Glutamatergic neuron (in vitro differentiated cells): ENCODE measurements around the gene CYGB. TPM values are rescaled to one million over a fixed set of nuclear protein-coding genes. Genes with fewer than 3 reads are reported as not detected.
A peak's percentile ranks its signal among the peaks of the same experiment; 100 is the strongest.
"Not testable (repeated sequence)": the region's sequence is repeated elsewhere in the genome, so short reads cannot be mapped to it uniquely, and the experiment has no call there.

Experiments used
- DNase-seq: peaks from one replicate; pipeline ENCODE4 v3.0.0; 2022
- H3K27ac Mint-ChIP-seq: one replicate; pipeline ENCODE4 v1.8.0; 2020; ENCODE audit warnings: mild to moderate bottlenecking, mixed read lengths, inconsistent platforms; ENCODE audit not compliant: unreplicated experiment
- H3K27me3 Mint-ChIP-seq: one replicate; pipeline ENCODE4 v1.8.0; 2020; ENCODE audit warnings: mild to moderate bottlenecking, moderate library complexity, mixed read lengths, inconsistent platforms; ENCODE audit not compliant: unreplicated experiment
- H3K36me3 Mint-ChIP-seq: one replicate; pipeline ENCODE4 v1.8.0; 2020; ENCODE audit warnings: mild to moderate bottlenecking, mixed read lengths, inconsistent platforms; ENCODE audit not compliant: unreplicated experiment
- H3K4me1 Mint-ChIP-seq: one replicate; pipeline ENCODE4 v1.8.0; 2020; ENCODE audit warnings: mild to moderate bottlenecking, low read depth, mixed read lengths, inconsistent platforms; ENCODE audit not compliant: unreplicated experiment
- H3K4me3 Mint-ChIP-seq: one replicate; pipeline ENCODE4 v1.8.0; 2020; ENCODE audit warnings: mild to moderate bottlenecking, mixed read lengths, inconsistent platforms; ENCODE audit not compliant: unreplicated experiment
- H3K9me3 Mint-ChIP-seq: one replicate; pipeline ENCODE4 v1.8.0; 2020; ENCODE audit warnings: mild to moderate bottlenecking, moderate library complexity, mixed read lengths, inconsistent platforms; ENCODE audit not compliant: unreplicated experiment
- CTCF ChIP-seq: fragments of 200-600 bp; sonication (generic); IDR thresholded peaks from one replicate; pipeline ENCODE4 v1.5.0; 2021; ENCODE audit not compliant: partially characterized antibody, unreplicated experiment
- total RNA-seq: library from RNA; stranded (reverse); fragmentation: NEBNext Ultra II Directional; extraction: Animal tissue kit (Norgen Biotek cat#: 25700); gene quantifications from one replicate; pipeline ENCODE4 v1.2.1, GENCODE V29; 2021; ENCODE audit not compliant: unreplicated experiment

CYGB gene
- total RNA-seq, 1 donor from 2014 or later, result 20.4 TPM

- H3K4me3 Mint-ChIP-seq, result no peak overlapping the region
- no peak for TF ChIP-seq CTCF
- no peaks in the 10 kb centered on the region for H3K36me3 Mint-ChIP-seq
- peaks cover 3% of the 10 kb centered on the region for H3K9me3 Mint-ChIP-seq
- H3K4me1 Mint-ChIP-seq, result no peaks in the 10 kb centered on the region
- peaks cover 2% of the 10 kb centered on the region for H3K27me3 Mint-ChIP-seq
- DNase-seq, result no peak
- no peak overlapping the region for H3K27ac Mint-ChIP-seq
These were observed 25.7 kb downstream of the CYGB start for GRCh38 chr17:76511668-76512365.

- DNase-seq, result no peak
- Mint-ChIP-seq H3K4me3 (no peak overlapping the region), H3K27me3 (peaks cover 2% of the 10 kb centered on the region), H3K36me3 (no peaks in the 10 kb centered on the region), H3K27ac (no peak overlapping the region), H3K4me1 (no peaks in the 10 kb centered on the region), H3K9me3 (peaks cover 3% of the 10 kb centered on the region)
- TF ChIP-seq CTCF, result no peak
These were observed 26.7 kb downstream of the CYGB start for GRCh38 chr17:76510831-76511244.

GRCh38 chr17:76508472-76509063 is 28.9 kb downstream of the CYGB start:
- DNase-seq, H3K9me3 Mint-ChIP-seq, H3K27ac Mint-ChIP-seq, H3K27me3 Mint-ChIP-seq, H3K36me3 Mint-ChIP-seq, H3K4me3 Mint-ChIP-seq, H3K4me1 Mint-ChIP-seq: not testable (repeated sequence)

DNA sequence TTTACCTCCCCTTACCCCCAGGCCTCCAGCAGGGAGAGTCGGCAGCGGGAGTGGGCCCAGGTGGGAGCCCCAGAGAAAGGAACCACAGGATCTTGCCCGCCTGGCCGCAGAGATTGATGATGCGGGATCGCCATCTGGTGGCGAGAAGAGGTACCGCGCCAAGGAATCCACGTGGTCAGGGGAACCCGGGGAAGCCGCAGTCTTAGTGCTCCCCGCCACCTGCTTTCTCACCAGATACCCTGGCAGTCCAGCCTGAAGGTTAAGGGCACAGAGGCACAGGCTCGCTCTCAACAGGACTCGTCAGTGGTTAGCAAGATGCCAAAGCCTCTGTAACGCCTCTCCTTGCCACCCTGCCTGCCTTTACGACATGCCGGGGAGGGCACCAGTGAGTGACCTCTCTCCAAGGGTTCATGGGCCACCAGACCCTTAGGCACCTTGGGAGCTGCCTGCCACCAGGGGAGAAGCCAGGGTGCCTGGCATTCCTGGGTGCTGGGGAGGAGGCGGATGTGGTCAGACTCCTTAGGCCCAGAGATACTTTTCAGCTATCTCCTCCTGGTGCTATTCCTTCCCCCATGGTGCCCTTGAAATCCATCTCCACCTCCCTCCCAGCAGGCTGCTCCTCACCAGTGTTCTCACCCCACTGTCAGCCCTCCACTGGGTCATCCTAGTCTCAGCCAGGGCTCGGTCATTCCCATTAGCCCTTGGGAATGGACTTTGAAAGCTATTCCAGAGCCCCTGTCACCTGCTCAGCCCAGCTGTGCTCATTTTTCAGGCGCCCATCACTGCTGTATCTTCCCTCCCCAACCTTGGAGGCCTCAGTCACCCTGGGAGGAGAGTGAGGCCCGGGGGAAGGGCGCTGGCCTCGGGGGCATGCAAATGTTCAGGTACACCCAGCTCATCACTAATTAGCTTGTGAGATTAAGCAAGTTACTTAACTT is 30.8 kb downstream of the CYGB start:
- peaks cover 2% of the 10 kb centered on the region for H3K9me3 Mint-ChIP-seq
- H3K36me3 Mint-ChIP-seq, result no peaks in the 10 kb centered on the region
- H3K4me3 Mint-ChIP-seq, result no peak overlapping the region
- peak; percentile 96 for TF ChIP-seq CTCF
- H3K4me1 Mint-ChIP-seq, result no peaks in the 10 kb centered on the region
- H3K27ac Mint-ChIP-seq, result no peak overlapping the region
- H3K27me3 Mint-ChIP-seq, result peaks cover 3% of the 10 kb centered on the region
- DNase-seq, result peak; percentile 88

GRCh38 chr17:76504117-76504516 is 33.4 kb downstream of the CYGB start:
- peaks cover 4% of the 10 kb centered on the region for H3K9me3 Mint-ChIP-seq
- no peak overlapping the region for H3K27ac Mint-ChIP-seq
- no peak overlapping the region for H3K4me3 Mint-ChIP-seq
- DNase-seq, result no peak
- H3K36me3 Mint-ChIP-seq, result no peaks in the 10 kb centered on the region
- no peak for TF ChIP-seq CTCF
- H3K4me1 Mint-ChIP-seq, result peaks cover 2% of the 10 kb centered on the region
- peaks cover 9% of the 10 kb centered on the region for H3K27me3 Mint-ChIP-seq
